NT2/D1 (cell line): ENCODE measurements around the gene CD7.

Experiments
- SUZ12 ChIP-seq: IDR thresholded peaks from 2 replicates; pipeline ENCODE4 v1.6.1; 2011; ENCODE audit not compliant: insufficient read length, insufficient read depth; ENCODE audit errors: extremely low read depth
- YY1 ChIP-seq: IDR thresholded peaks from 2 replicates; pipeline ENCODE4 v1.6.1; 2011; ENCODE audit not compliant: insufficient read length, insufficient read depth
- ZNF274 ChIP-seq: IDR thresholded peaks from 2 replicates; pipeline ENCODE4 v1.6.1; 2011; ENCODE audit warnings: mild to moderate bottlenecking, low read depth, low read length

GRCh38 chr17:82273327-82274133, 43.9 kb downstream of the CD7 start, which contains the start of gene CSNK1D:
- TF ChIP-seq SUZ12 (no peak), ZNF274 (no peak), YY1 (peak; percentile 57)
